ENCODE results near the gene THADA. TPM values are rescaled to one million over a fixed set of nuclear protein-coding genes. Genes with fewer than 3 reads are reported as not detected.
"Not testable (repeated sequence)": the region's sequence is repeated elsewhere in the genome, so short reads cannot be mapped to it uniquely, and the experiment has no call there.

The THADA gene
- total RNA-seq, 1 donor from 2014 or later = 51.4 TPM

DNA sequence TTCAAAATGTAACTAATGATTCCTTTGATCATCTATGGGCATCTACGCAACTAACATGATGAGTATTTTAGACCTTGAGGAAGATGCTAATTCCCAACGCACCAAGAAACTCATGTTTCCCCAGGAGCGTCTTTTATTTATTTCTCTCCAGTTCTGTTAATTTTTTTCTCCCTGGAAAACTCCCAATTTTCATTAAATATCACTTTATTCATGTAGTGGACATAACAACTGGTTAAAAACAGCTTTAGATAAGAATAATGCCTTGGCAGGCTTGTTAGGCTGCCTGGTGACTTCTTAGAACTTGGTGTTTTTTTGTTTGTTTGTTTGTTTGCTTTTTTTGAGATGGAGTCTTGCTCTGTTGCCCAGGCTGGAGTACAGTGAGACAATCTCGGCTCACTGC is 306.5 kb downstream of the THADA start:
- DNase-seq (no peak), ATAC-seq (ENCODE audit: low read depth) (no peak)
- H3K4me3 Mint-ChIP-seq = no peak overlapping the region
- H3K36me3 Mint-ChIP-seq (ENCODE audit: low read depth) = peaks cover 84% of the 10 kb centered on the region
- ChIA-PET POLR2A (interaction anchor here (0.7 kb wide), 1 partner anchor 161 kb away, joined by 4 read pairs; no protein-coding TSS in a partner anchor), CTCF (no interaction called here)
- H3K9me3 Mint-ChIP-seq = peaks cover 16% of the 10 kb centered on the region
- no peaks in the 10 kb centered on the region for H3K27me3 Mint-ChIP-seq
- intact Hi-C loops (cut with micrococcal nuclease) = no loop called here
- TF ChIP-seq, protein P1, sequence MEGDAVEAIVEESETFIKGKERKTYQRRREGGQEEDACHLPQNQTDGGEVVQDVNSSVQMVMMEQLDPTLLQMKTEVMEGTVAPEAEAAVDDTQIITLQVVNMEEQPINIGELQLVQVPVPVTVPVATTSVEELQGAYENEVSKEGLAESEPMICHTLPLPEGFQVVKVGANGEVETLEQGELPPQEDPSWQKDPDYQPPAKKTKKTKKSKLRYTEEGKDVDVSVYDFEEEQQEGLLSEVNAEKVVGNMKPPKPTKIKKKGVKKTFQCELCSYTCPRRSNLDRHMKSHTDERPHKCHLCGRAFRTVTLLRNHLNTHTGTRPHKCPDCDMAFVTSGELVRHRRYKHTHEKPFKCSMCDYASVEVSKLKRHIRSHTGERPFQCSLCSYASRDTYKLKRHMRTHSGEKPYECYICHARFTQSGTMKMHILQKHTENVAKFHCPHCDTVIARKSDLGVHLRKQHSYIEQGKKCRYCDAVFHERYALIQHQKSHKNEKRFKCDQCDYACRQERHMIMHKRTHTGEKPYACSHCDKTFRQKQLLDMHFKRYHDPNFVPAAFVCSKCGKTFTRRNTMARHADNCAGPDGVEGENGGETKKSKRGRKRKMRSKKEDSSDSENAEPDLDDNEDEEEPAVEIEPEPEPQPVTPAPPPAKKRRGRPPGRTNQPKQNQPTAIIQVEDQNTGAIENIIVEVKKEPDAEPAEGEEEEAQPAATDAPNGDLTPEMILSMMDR (IDR thresholded peaks at IDR 0.05) = no peak
- peaks cover 12% of the 10 kb centered on the region for H3K4me1 Mint-ChIP-seq
- H3K27ac Mint-ChIP-seq = no peak overlapping the region

DNA sequence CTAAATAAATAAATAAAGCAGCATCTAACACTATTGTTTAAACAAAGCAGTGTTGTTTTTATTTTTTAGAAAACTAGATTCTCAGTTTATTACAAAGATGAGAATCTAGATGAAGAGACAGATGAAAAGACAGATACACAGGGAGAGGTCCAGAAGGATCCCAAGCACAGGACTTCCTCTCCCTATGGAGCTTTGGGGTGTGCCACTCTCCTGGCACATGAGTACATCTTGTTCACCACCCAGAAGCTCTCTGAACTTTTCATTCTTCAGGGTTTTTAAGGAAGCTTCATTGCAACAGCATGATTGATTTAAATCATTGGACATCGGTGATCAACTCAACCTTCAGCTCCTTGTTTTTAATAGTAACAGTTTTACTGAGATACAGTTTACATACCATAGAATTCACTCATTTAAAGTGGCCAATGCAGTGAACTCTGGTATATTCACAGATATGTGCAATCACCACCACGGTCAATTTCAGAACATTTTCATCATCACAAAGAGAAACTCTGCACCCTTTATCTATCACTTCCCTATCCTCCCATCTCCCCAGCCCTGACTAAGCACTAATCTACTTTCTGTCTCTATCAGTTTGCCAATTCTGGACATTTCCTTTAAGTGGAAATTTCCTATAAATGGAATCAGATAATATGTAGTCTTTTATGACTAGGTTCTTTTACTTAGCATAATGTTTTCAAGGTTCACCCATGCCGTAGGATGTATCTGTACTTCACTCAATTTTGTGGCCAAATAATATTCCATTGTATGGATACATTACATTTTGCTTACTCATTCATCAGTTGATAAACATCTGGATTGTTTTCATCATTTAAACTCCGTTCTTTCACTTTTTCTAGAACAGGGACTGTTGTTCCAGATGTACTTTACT is 307.2 kb downstream of the THADA start:
- POLR2A ChIA-PET = no interaction called here
- CTCF ChIA-PET = no interaction called here
- TF ChIP-seq, protein P1 (IDR thresholded peaks at IDR 0.05) = no peak
- Mint-ChIP-seq H3K4me1 (peaks cover 6% of the 10 kb centered on the region), H3K27me3 (no peaks in the 10 kb centered on the region), H3K36me3 (ENCODE audit: low read depth) (peaks cover 88% of the 10 kb centered on the region), H3K27ac (no peak overlapping the region), H3K4me3 (no peak overlapping the region), H3K9me3 (peaks cover 16% of the 10 kb centered on the region)
- intact Hi-C loops (cut with micrococcal nuclease) = no loop called here
- no peak for DNase-seq
- ATAC-seq (ENCODE audit: low read depth) = no peak

DNA sequence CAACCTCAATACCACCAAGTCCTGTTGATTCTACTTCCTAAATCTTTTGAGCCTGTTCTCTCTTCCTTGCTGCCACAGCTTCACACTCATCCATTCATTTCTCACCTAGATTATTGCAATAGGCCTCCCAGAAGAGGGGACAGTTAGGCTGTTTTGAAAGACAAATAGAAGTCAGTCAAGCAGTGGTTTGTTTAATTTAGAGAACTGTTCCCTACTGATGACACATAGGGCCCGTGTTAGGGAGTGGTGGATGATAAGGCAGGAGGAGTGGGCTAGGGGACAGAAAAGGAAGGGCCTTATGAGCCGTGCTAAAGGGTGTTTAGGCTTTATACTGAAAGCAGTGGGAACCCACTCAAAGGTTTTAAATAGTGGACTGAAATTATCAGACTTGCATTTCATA is 309.9 kb downstream of the THADA start:
- no peaks in the 10 kb centered on the region for H3K27me3 Mint-ChIP-seq
- H3K9me3 Mint-ChIP-seq = peaks cover 19% of the 10 kb centered on the region
- CTCF ChIA-PET = no interaction called here
- H3K4me1 Mint-ChIP-seq = no peaks in the 10 kb centered on the region
- H3K27ac Mint-ChIP-seq = no peak overlapping the region
- ATAC-seq (ENCODE audit: low read depth) (no peak), DNase-seq (no peak)
- TF ChIP-seq, protein P1 (IDR thresholded peaks at IDR 0.05) = no peak
- POLR2A ChIA-PET = no interaction called here
- H3K4me3 Mint-ChIP-seq = no peak overlapping the region
- intact Hi-C loops (cut with micrococcal nuclease) = no loop called here
- H3K36me3 Mint-ChIP-seq (ENCODE audit: low read depth) = peaks cover 93% of the 10 kb centered on the region

DNA sequence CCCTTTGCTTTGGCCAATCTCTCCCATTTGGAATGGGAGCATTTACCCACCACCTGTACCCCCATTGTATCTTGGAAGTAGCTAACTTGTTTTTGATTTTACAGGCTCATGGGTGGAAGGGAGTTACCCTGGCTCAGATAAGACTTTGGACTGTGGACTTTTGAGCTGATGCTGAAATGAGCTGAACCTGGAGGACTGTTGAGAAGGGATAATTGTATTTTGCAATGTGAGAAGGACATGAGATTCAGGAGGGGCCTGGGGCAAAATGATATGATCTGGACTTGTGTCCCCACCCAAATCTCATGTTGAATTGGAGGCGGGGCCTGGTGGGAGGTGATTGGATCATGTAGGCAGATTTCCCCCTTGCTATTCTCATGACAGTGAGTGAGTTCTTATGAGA is 310.9 kb downstream of the THADA start:
- TF ChIP-seq, protein P1 (IDR thresholded peaks at IDR 0.05) = no peak

DNA sequence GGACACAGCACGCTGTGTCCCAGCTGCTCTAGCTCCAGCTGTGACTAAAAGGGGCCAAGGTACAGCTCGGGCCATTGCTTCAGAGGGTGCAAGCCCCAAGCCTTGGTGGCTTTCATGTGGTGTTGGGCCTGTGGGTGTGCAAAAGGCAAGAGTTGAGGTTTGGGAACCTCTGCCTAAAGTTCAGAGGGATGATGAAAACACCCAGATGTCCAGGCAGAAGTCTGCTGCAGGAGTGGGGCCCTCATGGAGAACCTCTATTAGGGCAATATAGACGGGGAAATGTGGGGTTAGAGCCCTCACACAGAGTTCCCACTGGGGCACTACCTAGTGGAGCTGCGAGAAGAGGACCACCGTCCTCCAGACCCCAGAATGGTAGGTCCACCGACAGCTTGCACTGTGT is 311.5 kb downstream of the THADA start:
- H3K27me3 Mint-ChIP-seq; DNase-seq; H3K4me3 Mint-ChIP-seq; CTCF ChIA-PET; intact Hi-C loops (cut with micrococcal nuclease); H3K27ac Mint-ChIP-seq; H3K4me1 Mint-ChIP-seq; ATAC-seq (ENCODE audit: low read depth); POLR2A ChIA-PET: not testable (repeated sequence)
- H3K36me3 Mint-ChIP-seq (ENCODE audit: low read depth) = peaks cover 93% of the 10 kb centered on the region
- H3K9me3 Mint-ChIP-seq = peaks cover 19% of the 10 kb centered on the region

More for the DNA sequence above, 310.9 kb downstream of the THADA start:
- Mint-ChIP-seq H3K27ac (no peak overlapping the region), H3K4me1 (no peaks in the 10 kb centered on the region), H3K36me3 (ENCODE audit: low read depth) (peaks cover 91% of the 10 kb centered on the region), H3K4me3 (no peak overlapping the region), H3K27me3 (no peaks in the 10 kb centered on the region), H3K9me3 (peaks cover 19% of the 10 kb centered on the region)
- intact Hi-C loops (cut with micrococcal nuclease) = no loop called here
- no peak for DNase-seq
- ChIA-PET CTCF (no interaction called here), POLR2A (no interaction called here)
- no peak for ATAC-seq (ENCODE audit: low read depth)

Data from activated B cell treated with CpG ODN at 0.5 μM for 24 hours (primary cell).